C4-2B (cell line): ENCODE measurements around the gene EGLN1.

ENCODE experiments used
- H3K27ac ChIP-seq: fragments of 450-650 bp; 2 replicates; pipeline ENCODE4 v1.5.1; 2017
- CTCF ChIP-seq: fragments of 450-650 bp; conservative IDR thresholded peaks from 2 replicates; pipeline ENCODE4 v1.5.1; 2017; ENCODE audit warnings: mild to moderate bottlenecking
- ZFX ChIP-seq: fragments of 450-650 bp; IDR thresholded peaks from 2 replicates; pipeline ENCODE4 v1.6.1; 2017

EGLN1 gene

DNA sequence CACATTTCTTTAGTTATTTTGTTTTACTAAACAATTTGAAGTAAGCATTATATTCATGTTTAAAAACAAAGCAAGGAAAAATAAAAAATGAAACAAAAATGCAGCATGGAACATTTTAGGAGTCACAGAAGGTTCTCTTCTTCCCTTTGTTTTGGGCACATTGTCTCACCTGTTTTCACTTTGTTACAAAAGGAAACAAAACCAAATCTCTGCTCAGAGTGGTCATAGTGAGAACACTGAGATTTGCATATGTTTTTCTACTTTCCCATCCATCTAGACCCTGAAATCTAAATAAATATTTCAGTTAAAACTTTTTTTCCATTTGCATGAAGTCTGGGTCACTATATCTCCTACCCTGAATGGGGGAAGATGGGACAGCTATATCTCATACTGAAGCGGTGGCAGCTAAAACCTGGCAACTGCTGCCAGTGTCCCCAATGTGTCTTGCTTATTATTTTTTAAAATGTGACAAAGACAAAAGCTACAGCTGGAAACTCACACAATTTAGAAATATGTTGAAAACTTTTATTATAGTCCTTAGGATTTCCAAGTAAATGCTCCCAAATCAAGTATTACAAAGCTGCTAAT is 87.9 kb downstream of the EGLN1 start:
- H3K27ac ChIP-seq, result no peak overlapping the region
- no peak for TF ChIP-seq CTCF
- TF ChIP-seq ZFX, result no peak

- no peak overlapping the region for H3K27ac ChIP-seq
- TF ChIP-seq ZFX, result no peak
- TF ChIP-seq CTCF, result no peak
These were observed 89.3 kb downstream of the EGLN1 start for GRCh38 chr1:231332761-231333160.

- no peak overlapping the region for H3K27ac ChIP-seq
- TF ChIP-seq ZFX (no peak), CTCF (no peak)
These were observed 92.6 kb downstream of the EGLN1 start for GRCh38 chr1:231329483-231329882.

DNA sequence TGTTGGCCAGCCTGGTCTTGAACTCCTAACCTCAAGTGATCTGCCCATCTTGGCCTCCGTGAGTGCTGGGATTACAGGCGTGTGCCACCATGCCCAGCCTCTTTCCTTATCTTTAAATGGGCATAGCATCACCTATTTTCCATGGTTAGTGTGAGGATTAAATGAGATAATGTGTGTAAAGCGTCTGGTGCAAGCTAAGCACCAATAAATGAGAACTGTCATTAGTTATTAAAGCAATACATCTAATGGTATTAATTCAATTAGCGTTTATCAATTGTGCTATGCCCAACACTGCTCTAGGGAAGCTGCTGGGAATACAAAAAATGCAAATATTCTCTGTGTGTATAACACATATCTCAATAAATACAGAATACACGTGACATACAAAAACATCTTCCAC is 94.5 kb downstream of the EGLN1 start:
- H3K27ac ChIP-seq, result peak overlapping the region; percentile 27; the same call in 1 of the 2 replicates
- TF ChIP-seq CTCF, result no peak
- TF ChIP-seq ZFX, result no peak

GRCh38 chr1:231326248-231326647 is 95.8 kb downstream of the EGLN1 start:
- no peak overlapping the region for H3K27ac ChIP-seq
- no peak for TF ChIP-seq CTCF
- no peak for TF ChIP-seq ZFX

DNA sequence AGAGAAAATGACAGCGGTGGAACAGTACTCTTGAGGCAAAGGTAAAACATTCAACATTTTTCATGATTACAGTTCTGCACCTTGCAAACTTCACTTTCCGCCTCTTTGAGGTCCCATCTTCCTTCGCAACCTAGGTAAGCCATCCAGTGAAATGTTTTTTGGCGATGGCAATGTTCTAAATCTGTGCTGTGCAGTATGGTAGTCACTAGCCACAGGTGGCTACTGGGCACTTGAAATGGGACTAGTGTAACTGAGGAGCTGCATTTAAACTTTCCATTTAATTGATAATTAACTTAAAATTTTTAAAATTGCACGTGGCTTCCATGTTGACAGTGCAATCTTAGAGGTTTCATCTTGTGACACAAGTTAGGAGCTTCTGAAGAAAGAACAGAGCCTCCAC is 97.4 kb downstream of the EGLN1 start:
- no peak for TF ChIP-seq CTCF
- no peak for TF ChIP-seq ZFX
- no peak overlapping the region for H3K27ac ChIP-seq

- H3K27ac ChIP-seq, result no peak overlapping the region
- TF ChIP-seq CTCF, result no peak; the same call in 1 of the 2 replicates
- no peak for TF ChIP-seq ZFX
These were observed 99.1 kb downstream of the EGLN1 start for GRCh38 chr1:231322880-231323530.
